Activated CD4-positive, alpha-beta T cell treated with anti-CD3 and anti-CD28 coated beads, Interleukin-2, amount 50 U/mL, for 16 hours (primary cell): ENCODE measurements around the gene LIMS3.
"Not testable (repeated sequence)": the region's sequence is repeated elsewhere in the genome, so short reads cannot be mapped to it uniquely, and the experiment has no call there.

Experiments used
- DNase-seq: peaks from one replicate; pipeline ENCODE4 v3.0.0-alpha.2; 2020

The LIMS3 gene

GRCh38 chr2:109927803-109928202 lies 29.3 kb downstream of the LIMS3 start:
- not testable (repeated sequence) for DNase-seq

- not testable (repeated sequence) for DNase-seq
Measured at GRCh38 chr2:109929222-109929621, 30.7 kb downstream of the LIMS3 start.

GRCh38 chr2:109936534-109936933 lies 38.0 kb downstream of the LIMS3 start:
- DNase-seq: not testable (repeated sequence)

GRCh38 chr2:109945362-109945761 lies 46.9 kb downstream of the LIMS3 start:
- DNase-seq: not testable (repeated sequence)

GRCh38 chr2:109947262-109947958 lies 48.9 kb downstream of the LIMS3 start:
- not testable (repeated sequence) for DNase-seq

- not testable (repeated sequence) for DNase-seq
Measured at GRCh38 chr2:109947959-109948520, 49.6 kb downstream of the LIMS3 start.

DNA sequence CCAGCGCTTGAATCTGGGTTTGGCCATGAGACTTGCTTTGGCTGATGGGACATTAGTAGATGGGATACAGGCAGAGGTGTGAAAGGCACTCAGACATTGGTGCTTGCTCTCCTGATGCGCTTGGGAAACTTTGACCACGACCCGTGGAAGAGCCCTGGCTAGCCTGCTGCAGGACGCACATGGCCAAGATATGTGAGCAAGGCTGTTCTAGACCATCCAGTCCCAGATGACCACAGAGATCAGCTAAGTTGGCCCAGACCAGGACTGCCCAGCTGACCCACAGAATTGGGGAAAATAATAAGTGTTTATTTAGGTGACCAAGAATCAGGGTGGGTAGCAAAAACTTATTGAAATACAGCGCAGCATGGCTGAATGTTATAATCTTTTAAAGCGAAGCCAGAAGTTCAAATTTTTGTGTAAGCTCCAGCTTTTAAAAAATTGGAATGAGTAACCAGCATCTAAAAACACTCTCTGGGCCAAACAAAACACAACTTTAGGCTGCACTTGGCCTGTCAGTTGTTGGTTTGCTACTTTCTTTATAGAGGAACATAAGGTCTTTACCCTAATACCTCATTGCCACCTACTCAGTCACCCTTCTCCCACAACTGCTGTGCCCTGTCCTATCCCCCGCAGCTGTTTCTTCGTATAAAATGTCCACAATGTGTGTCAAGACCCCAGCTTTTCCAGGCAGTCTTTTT lies 51.8 kb downstream of the LIMS3 start:
- DNase-seq: not testable (repeated sequence)

GRCh38 chr2:109963942-109964341 lies 65.5 kb downstream of the LIMS3 start:
- DNase-seq: not testable (repeated sequence)

DNA sequence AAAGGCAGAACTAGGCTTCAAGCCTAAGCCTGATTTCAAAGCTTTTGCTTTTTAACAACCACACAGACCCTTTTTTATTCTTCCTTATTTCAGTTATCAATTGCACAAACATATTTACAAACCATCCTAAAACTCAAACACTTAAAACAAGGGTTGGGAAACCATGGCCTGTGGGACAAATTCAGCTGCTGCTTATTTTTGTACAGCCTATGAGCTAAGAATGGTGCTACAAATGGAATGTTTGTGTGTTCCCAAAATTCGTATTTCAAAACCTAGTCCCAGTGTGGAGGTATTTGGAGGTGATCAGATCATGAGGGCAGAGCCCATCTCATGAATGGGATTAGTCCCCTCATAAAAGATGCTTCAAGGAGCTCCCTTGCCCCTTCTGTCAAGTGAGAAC lies 67.0 kb downstream of the LIMS3 start:
- DNase-seq: not testable (repeated sequence)

- not testable (repeated sequence) for DNase-seq
Measured at GRCh38 chr2:109966107-109966736, 67.7 kb downstream of the LIMS3 start.

GRCh38 chr2:109966858-109967257 lies 68.4 kb downstream of the LIMS3 start:
- not testable (repeated sequence) for DNase-seq

DNA sequence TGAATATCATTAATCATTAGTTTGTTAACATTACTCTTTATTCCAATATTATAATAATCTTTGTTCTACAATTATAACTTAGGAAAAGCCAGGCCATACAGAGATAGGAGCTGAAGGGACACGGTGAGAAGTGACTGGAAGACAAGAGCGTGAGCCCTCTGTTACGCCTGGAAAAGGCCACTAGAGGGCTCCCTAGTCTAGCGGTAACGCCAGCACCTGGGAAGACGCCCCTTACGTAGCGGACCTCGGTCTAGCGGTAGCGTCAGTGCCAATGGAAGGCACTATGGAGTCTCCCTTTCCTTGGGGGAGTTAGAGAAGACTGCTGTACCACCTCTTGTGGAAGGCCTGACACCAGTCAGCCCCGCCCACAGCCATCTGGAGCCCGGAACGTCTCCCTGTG lies 71.4 kb downstream of the LIMS3 start:
- not testable (repeated sequence) for DNase-seq

- DNase-seq: not testable (repeated sequence)
Measured at GRCh38 chr2:109971710-109972109, 73.2 kb downstream of the LIMS3 start.
